Measurements from ENCODE around the gene NT5C1A. TPM values are rescaled to one million over a fixed set of nuclear protein-coding genes. Genes with fewer than 3 reads are reported as not detected.

NT5C1A gene
- total and polyA plus RNA-seq, 8 donors, result 0.07 to 4.5 (median 1.2) TPM

DNA sequence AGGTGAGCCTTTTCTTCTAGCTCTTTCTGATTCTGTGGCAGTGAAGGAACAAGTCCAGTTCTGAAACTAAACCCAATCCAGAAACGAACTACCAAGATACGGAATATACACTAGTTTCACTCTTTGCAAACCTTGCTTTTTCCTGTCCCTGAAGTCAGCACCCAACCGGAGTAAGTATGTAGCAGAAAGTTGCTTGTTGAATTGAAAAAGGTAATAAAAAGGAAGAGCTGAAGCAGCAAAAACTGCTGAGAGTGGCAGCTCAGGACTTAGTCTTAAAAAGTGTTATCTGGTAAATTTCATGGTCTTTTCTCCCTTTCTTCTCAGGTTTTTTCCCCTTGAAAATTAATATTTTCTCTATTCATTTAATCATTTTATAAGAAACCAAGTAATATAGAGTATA is 9.4 kb upstream of the NT5C1A start:
- intact Hi-C loops (cut with DNase I), result no loop called here
- no peaks in the 10 kb centered on the region for H3K36me3 ChIP-seq
- no peaks in the 10 kb centered on the region for H3K9me3 ChIP-seq
- WGBS, 2 donors, result 82 to 84% methylated on average over 3 of the region's 3 CpGs
- no peak overlapping the region for H3K27ac ChIP-seq
- DNase-seq (no peak), FAIRE-seq (no peak), ATAC-seq (no peak)
- no peaks in the 10 kb centered on the region for H3K4me1 ChIP-seq
- TF ChIP-seq, protein P1, sequence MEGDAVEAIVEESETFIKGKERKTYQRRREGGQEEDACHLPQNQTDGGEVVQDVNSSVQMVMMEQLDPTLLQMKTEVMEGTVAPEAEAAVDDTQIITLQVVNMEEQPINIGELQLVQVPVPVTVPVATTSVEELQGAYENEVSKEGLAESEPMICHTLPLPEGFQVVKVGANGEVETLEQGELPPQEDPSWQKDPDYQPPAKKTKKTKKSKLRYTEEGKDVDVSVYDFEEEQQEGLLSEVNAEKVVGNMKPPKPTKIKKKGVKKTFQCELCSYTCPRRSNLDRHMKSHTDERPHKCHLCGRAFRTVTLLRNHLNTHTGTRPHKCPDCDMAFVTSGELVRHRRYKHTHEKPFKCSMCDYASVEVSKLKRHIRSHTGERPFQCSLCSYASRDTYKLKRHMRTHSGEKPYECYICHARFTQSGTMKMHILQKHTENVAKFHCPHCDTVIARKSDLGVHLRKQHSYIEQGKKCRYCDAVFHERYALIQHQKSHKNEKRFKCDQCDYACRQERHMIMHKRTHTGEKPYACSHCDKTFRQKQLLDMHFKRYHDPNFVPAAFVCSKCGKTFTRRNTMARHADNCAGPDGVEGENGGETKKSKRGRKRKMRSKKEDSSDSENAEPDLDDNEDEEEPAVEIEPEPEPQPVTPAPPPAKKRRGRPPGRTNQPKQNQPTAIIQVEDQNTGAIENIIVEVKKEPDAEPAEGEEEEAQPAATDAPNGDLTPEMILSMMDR (IDR thresholded peaks at IDR 0.05), result no peak
- no peaks in the 10 kb centered on the region for H3K27me3 ChIP-seq
- H3K4me3 ChIP-seq, result no peak overlapping the region

- H3K9me3 ChIP-seq, result no peaks in the 10 kb centered on the region
- TF ChIP-seq, protein P1 (IDR thresholded peaks at IDR 0.05), result no peak
- intact Hi-C loops (cut with DNase I), result no loop called here
- H3K27me3 ChIP-seq, result no peaks in the 10 kb centered on the region
- DNase-seq (no peak), FAIRE-seq (no peak), ATAC-seq (no peak)
- WGBS, 2 donors, result 78 to 80% methylated on average over 4 of the region's 4 CpGs
- no peak overlapping the region for H3K4me3 ChIP-seq
- no peaks in the 10 kb centered on the region for H3K4me1 ChIP-seq
- no peaks in the 10 kb centered on the region for H3K36me3 ChIP-seq
- H3K27ac ChIP-seq, result no peak overlapping the region
Measured at GRCh38 chr1:39680751-39681150, 8.8 kb upstream of the NT5C1A start.

GRCh38 chr1:39679821-39680220 is 7.9 kb upstream of the NT5C1A start:
- TF ChIP-seq, protein P1 (IDR thresholded peaks at IDR 0.05), result no peak
- H3K4me3 ChIP-seq, result no peak overlapping the region
- intact Hi-C loops (cut with DNase I), result no loop called here
- no peaks in the 10 kb centered on the region for H3K27me3 ChIP-seq
- H3K4me1 ChIP-seq, result no peaks in the 10 kb centered on the region
- H3K36me3 ChIP-seq, result no peaks in the 10 kb centered on the region
- FAIRE-seq, result no peak
- no peak for DNase-seq
- no peak overlapping the region for H3K27ac ChIP-seq
- WGBS, 2 donors, result 63 to 67% methylated on average over 2 of the region's 2 CpGs
- ATAC-seq, result no peak
- H3K9me3 ChIP-seq, result no peaks in the 10 kb centered on the region

DNA sequence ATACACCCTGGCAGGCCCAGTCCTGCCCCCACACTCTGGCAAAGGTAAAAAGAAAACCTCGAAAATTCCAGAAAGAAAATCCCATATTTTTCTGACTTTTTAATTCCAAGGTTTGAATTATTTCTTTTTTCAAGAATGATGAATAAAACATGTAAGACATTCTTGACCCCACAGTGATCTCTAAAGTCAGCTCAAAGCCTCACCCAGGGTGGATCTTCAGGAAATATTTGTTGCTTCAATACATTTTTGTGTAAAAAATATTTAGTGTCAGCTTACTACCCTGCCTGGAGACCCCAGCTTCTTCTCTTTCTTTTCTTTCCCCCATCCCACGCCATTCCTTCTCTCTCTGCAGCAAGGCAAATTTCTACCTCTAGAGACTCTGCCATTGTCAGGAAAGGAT is 7.0 kb upstream of the NT5C1A start:
- intact Hi-C loops (cut with DNase I), result no loop called here
- no peaks in the 10 kb centered on the region for H3K27me3 ChIP-seq
- no peaks in the 10 kb centered on the region for H3K4me1 ChIP-seq
- FAIRE-seq (no peak), DNase-seq (no peak), ATAC-seq (no peak)
- H3K36me3 ChIP-seq, result no peaks in the 10 kb centered on the region
- H3K27ac ChIP-seq, result no peak overlapping the region
- TF ChIP-seq, protein P1 (IDR thresholded peaks at IDR 0.05), result no peak
- H3K9me3 ChIP-seq, result no peaks in the 10 kb centered on the region
- no peak overlapping the region for H3K4me3 ChIP-seq
- WGBS, 2 donors, result 68 to 80% methylated on average over 2 of the region's 2 CpGs

GRCh38 chr1:39677645-39678044 is 5.7 kb upstream of the NT5C1A start:
- no peak for ATAC-seq
- Histone ChIP-seq H3K36me3 (no peaks in the 10 kb centered on the region), H3K27ac (no peak overlapping the region), H3K27me3 (no peaks in the 10 kb centered on the region), H3K4me1 (no peaks in the 10 kb centered on the region), H3K9me3 (no peaks in the 10 kb centered on the region), H3K4me3 (no peak overlapping the region)
- TF ChIP-seq, protein P1 (IDR thresholded peaks at IDR 0.05), result no peak
- FAIRE-seq, result no peak
- intact Hi-C loops (cut with DNase I), result no loop called here
- 86 to 90% methylated on average over 4 of the region's 4 CpGs for WGBS, 2 donors
- no peak for DNase-seq
